Kidney epithelial cell (primary cell): ENCODE measurements around the gene AIG1. TPM values are rescaled to one million over a fixed set of nuclear protein-coding genes. Genes with fewer than 3 reads are reported as not detected.

ENCODE experiments used
- DNase-seq: peaks from one replicate; pipeline ENCODE4 v3.0.0-alpha.2; 2010; ENCODE audit warnings: low read depth
- H3K27me3 ChIP-seq: 2 replicates; pipeline ENCODE4 v1.6.0; 2011; ENCODE audit warnings: low read length; ENCODE audit not compliant: control insufficient read depth, insufficient read depth
- H3K36me3 ChIP-seq: 2 replicates; pipeline ENCODE4 v1.5.1; 2011; ENCODE audit warnings: low read length; ENCODE audit not compliant: control insufficient read depth, insufficient read depth
- H3K4me3 ChIP-seq: 2 replicates; pipeline ENCODE4 v1.5.1; 2011; ENCODE audit warnings: low read depth, mild to moderate bottlenecking, control low read depth, low read length
- total RNA-seq: library from RNA; depleted of rRNA; stranded (reverse); fragments of >200 nt; gene quantifications from 2 replicates; pipeline ENCODE4 v1.2.3, GENCODE V29; 2015
- TF ChIP-seq, protein P1 (sequence below): IDR thresholded peaks from 2 replicates; pipeline ENCODE4 v1.5.1; 2011; ENCODE audit warnings: mild to moderate bottlenecking, moderate library complexity, low read length, control low read depth, inconsistent platforms; ENCODE audit not compliant: insufficient read depth, poor library complexity, severe bottlenecking

Gene AIG1
- total RNA-seq, 1 donor from 2014 or later: 62.5 TPM

GRCh38 chr6:143050509-143050908 is 10.2 kb upstream of the AIG1 start:
- TF ChIP-seq, protein P1, sequence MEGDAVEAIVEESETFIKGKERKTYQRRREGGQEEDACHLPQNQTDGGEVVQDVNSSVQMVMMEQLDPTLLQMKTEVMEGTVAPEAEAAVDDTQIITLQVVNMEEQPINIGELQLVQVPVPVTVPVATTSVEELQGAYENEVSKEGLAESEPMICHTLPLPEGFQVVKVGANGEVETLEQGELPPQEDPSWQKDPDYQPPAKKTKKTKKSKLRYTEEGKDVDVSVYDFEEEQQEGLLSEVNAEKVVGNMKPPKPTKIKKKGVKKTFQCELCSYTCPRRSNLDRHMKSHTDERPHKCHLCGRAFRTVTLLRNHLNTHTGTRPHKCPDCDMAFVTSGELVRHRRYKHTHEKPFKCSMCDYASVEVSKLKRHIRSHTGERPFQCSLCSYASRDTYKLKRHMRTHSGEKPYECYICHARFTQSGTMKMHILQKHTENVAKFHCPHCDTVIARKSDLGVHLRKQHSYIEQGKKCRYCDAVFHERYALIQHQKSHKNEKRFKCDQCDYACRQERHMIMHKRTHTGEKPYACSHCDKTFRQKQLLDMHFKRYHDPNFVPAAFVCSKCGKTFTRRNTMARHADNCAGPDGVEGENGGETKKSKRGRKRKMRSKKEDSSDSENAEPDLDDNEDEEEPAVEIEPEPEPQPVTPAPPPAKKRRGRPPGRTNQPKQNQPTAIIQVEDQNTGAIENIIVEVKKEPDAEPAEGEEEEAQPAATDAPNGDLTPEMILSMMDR: no peak
- DNase-seq: no peak
- H3K4me3 ChIP-seq: no peak overlapping the region
- no peaks in the 10 kb centered on the region for H3K36me3 ChIP-seq
- no peaks in the 10 kb centered on the region for H3K27me3 ChIP-seq

DNA sequence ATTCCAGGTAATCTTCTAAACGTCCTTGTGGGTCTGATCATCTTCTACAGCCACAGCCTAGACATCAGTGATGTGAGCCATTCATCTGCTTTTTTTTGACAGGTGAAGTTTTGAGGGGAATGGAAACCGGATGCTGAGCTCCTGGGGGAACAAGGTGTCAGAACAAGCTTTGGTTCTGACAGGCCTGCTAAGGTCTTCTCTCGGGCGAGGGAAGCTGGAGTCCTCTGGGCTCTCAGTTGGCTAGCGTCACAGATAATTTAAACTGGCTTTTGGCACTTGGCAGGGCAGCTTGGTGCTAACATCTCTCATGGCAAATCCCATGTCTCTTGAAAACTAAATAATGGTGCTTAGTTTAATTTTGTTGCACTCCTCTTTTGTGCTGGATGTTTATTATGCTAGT is 8.4 kb upstream of the AIG1 start:
- TF ChIP-seq, protein P1: no peak
- Histone ChIP-seq H3K4me3 (no peak overlapping the region), H3K27me3 (no peaks in the 10 kb centered on the region), H3K36me3 (no peaks in the 10 kb centered on the region)
- DNase-seq: no peak

DNA sequence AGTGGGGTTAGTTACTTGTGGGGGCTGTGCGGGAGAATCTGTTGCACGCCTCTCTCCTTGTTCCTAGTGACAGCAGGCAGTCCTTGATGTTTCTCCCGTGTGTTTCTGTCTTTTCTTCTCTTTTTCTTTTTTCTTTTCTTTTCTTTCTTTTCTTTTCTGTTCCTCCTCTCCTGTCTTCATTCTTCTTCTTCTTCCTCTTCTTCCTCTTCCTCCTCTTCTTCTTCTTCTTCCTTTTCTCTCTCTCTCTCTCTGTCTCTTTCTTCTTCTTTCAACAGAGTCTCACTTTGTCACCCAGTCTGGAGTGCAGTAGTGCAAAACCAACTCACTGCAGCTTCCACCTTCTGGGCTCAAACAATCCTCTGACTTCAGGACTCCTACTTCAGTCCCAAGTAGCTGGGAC is 6.8 kb upstream of the AIG1 start:
- no peaks in the 10 kb centered on the region for H3K27me3 ChIP-seq
- TF ChIP-seq, protein P1: no peak
- no peak overlapping the region for H3K4me3 ChIP-seq
- no peaks in the 10 kb centered on the region for H3K36me3 ChIP-seq
- no peak for DNase-seq

DNA sequence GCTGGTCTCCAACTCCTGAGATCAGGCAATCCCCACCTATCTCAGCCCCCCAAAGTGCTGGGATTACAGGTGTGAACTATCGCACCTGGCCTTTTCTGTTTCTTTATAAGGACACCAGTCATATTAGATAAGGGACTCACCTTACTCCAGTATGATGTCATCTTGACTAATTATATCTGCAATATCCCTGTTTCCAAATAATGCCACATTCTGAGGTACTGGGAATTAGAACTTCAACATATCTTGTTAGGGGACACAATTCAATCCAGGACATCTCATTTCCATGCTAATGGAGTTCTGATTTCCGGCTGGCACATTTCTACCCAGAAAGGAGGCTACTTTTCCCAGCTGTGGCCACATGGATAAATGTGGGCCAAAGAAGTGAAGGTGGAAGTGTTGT is 6.4 kb upstream of the AIG1 start:
- TF ChIP-seq, protein P1: no peak
- Histone ChIP-seq H3K4me3 (no peak overlapping the region), H3K36me3 (no peaks in the 10 kb centered on the region), H3K27me3 (no peaks in the 10 kb centered on the region)
- no peak for DNase-seq

DNA sequence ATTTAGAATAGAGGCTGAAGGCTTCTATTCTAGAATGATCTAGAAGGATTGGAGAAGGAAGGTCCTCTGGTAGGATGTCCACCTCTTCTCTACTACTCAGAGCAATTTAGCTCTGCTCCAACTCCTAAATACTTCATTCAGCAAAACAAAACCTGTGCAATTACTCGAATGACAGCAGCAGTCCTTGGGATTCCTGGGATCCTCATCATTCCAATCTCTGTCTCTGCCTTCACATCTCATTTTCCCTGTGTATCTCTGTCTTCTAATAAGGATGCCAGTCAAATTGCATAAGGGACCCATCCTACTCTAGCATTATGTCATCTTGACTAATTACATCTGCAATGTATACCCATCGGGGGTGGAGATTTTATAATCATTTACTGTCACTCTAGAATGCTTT is 5.5 kb upstream of the AIG1 start:
- TF ChIP-seq, protein P1: no peak
- Histone ChIP-seq H3K27me3 (no peaks in the 10 kb centered on the region), H3K4me3 (no peak overlapping the region), H3K36me3 (no peaks in the 10 kb centered on the region)
- no peak for DNase-seq

- TF ChIP-seq, protein P1: no peak
- DNase-seq: no peak
- no peak overlapping the region for H3K4me3 ChIP-seq
- no peaks in the 10 kb centered on the region for H3K36me3 ChIP-seq
- H3K27me3 ChIP-seq: no peaks in the 10 kb centered on the region
Measured at GRCh38 chr6:143055891-143056290, 4.8 kb upstream of the AIG1 start.
